IMR-90 (cell line): Measurements from ENCODE around the gene RNASET2. TPM values are rescaled to one million over a fixed set of nuclear protein-coding genes. Genes with fewer than 3 reads are reported as not detected.

ENCODE experiments used
- ATAC-seq: fragments of 200-7000 bp; cut with Tn5 transposase; 2 replicates; pipeline ENCODE4 v1.9.1; 2020; ENCODE audit warnings: low read depth, mild to moderate bottlenecking, moderate library complexity
- BruUV-seq: library from RNA; stranded (reverse); fragments of 400-500 nt; replicated peaks from 2 replicates; lab custom pipeline; 2021; lab: Mats Ljungman, UMichigan
- CTCF ChIA-PET: fragments of 300-600 bp; formaldehyde crosslinking; extraction: SDS; loops from one replicate; lab custom pipeline; 2021; ENCODE audit warnings: antibody characterized with exemption; lab: Yijun Ruan, JAX
- POLR2A ChIA-PET: fragments of 300-600 bp; sonication (Branson Sonifier 250); formaldehyde crosslinking; loops from one replicate; lab custom pipeline; 2022; ENCODE audit warnings: antibody characterized with exemption; ENCODE audit not compliant: unreplicated experiment; lab: Charles Lee
- DNase-seq: peaks from one replicate; pipeline ENCODE4 v3.0.0; 2013
- H2AFZ ChIP-seq: replicated peaks from 2 replicates; pipeline ENCODE3; 2013; ENCODE audit warnings: low read length, mild to moderate bottlenecking; ENCODE audit not compliant: poor library complexity
- H2AK5ac ChIP-seq: 2 replicates; pipeline ENCODE4 v1.6.1; 2013; ENCODE audit warnings: low read depth, low read length, inconsistent platforms
- H2AK9ac ChIP-seq: replicated peaks from 2 replicates; pipeline ENCODE3; 2013; ENCODE audit warnings: mild to moderate bottlenecking, low read depth, low read length, moderate library complexity; ENCODE audit not compliant: poor library complexity
- H2BK120ac ChIP-seq: 2 replicates; pipeline ENCODE4 v1.6.1; 2013; ENCODE audit warnings: low read depth, low read length, inconsistent platforms
- H2BK15ac ChIP-seq: 3 replicates; pipeline ENCODE4 v1.6.1; 2013; ENCODE audit warnings: low read depth, low read length, inconsistent platforms
- H2BK20ac ChIP-seq: 2 replicates; pipeline ENCODE4 v1.6.1; 2013; ENCODE audit warnings: low read depth, mild to moderate bottlenecking, inconsistent platforms, low read length, moderate library complexity
- H2BK5ac ChIP-seq: 2 replicates; pipeline ENCODE4 v1.6.1; 2013; ENCODE audit warnings: mild to moderate bottlenecking, low read depth, low read length, inconsistent platforms; ENCODE audit not compliant: poor library complexity, severe bottlenecking
- H3K14ac ChIP-seq: replicated peaks from 2 replicates; pipeline ENCODE4 v1.6.1; 2013; ENCODE audit warnings: low read depth, low read length, inconsistent platforms
- H3K18ac ChIP-seq: 2 replicates; pipeline ENCODE4 v1.6.1; 2013; ENCODE audit warnings: low read depth, low read length, control low read depth
- H3K23ac ChIP-seq: 2 replicates; pipeline ENCODE4 v1.6.1; 2013; ENCODE audit warnings: low read depth, low read length, inconsistent platforms
- H3K27ac ChIP-seq: 2 replicates; pipeline ENCODE4 v1.5.1; 2013; ENCODE audit warnings: mild to moderate bottlenecking, control low read depth, low read length; ENCODE audit not compliant: insufficient read depth
- H3K27me3 ChIP-seq: 2 replicates; pipeline ENCODE4 v1.6.1; 2013; ENCODE audit warnings: low read length; ENCODE audit not compliant: control insufficient read depth, insufficient read depth
- H3K36me3 ChIP-seq: 2 replicates; pipeline ENCODE4 v1.6.1; 2013; ENCODE audit warnings: low read length, mixed read lengths; ENCODE audit not compliant: control insufficient read depth, insufficient read depth
- H3K4ac ChIP-seq: 2 replicates; pipeline ENCODE4 v1.6.1; 2013; ENCODE audit warnings: low read depth, low read length, inconsistent platforms
- H3K4me1 ChIP-seq: 2 replicates; pipeline ENCODE4 v1.6.1; 2013; ENCODE audit warnings: low read length, mixed read lengths; ENCODE audit not compliant: control insufficient read depth, insufficient read depth
- H3K4me2 ChIP-seq: 2 replicates; pipeline ENCODE4 v1.6.1; 2013; ENCODE audit warnings: low read depth, mild to moderate bottlenecking, control low read depth, low read length, moderate library complexity
- H3K4me3 ChIP-seq: 2 replicates; pipeline ENCODE4 v1.5.1; 2013; ENCODE audit warnings: low read depth, mild to moderate bottlenecking, control low read depth, low read length, moderate library complexity; ENCODE audit not compliant: insufficient read depth
- H3K56ac ChIP-seq: 2 replicates; pipeline ENCODE4 v1.6.1; 2013; ENCODE audit warnings: low read length, inconsistent platforms; ENCODE audit not compliant: insufficient read depth; ENCODE audit errors: extremely low read depth
- H3K79me1 ChIP-seq, 2 experiments: 2 replicates each; pipeline ENCODE4 v1.6.1; 2013; ENCODE audit warnings: low read length in 2 of 2, inconsistent platforms in 1 of 2, low read depth in 1 of 2
- H3K9ac ChIP-seq: 2 replicates; pipeline ENCODE4 v1.6.1; 2013; ENCODE audit warnings: low read depth, low read length, control low read depth
- H3K9me1 ChIP-seq: 2 replicates; pipeline ENCODE4 v1.6.1; 2013; ENCODE audit warnings: low read length, inconsistent platforms; ENCODE audit not compliant: insufficient read depth
- H3K9me3 ChIP-seq: 2 replicates; pipeline ENCODE4 v1.6.1; 2013; ENCODE audit warnings: low read length; ENCODE audit not compliant: control insufficient read depth, insufficient read depth
- H4K20me1 ChIP-seq: 2 replicates; pipeline ENCODE4 v1.6.1; 2013; ENCODE audit warnings: low read length, inconsistent platforms; ENCODE audit not compliant: insufficient read depth
- H4K5ac ChIP-seq: 2 replicates; pipeline ENCODE4 v1.6.1; 2013; ENCODE audit warnings: mild to moderate bottlenecking, low read depth, low read length, control low read depth
- H4K8ac ChIP-seq, 2 experiments: 2 replicates each; pipeline ENCODE4 v1.6.1; 2013; ENCODE audit warnings: low read depth in 2 of 2, low read length in 2 of 2, control low read depth in 1 of 2, inconsistent platforms in 1 of 2
- H4K91ac ChIP-seq: 2 replicates; pipeline ENCODE4 v1.6.1; 2013; ENCODE audit warnings: low read depth, low read length, inconsistent platforms; ENCODE audit not compliant: insufficient read depth
- BHLHE40 ChIP-seq: fragments of 150-350 bp; IDR thresholded peaks from 2 replicates; pipeline ENCODE4 v1.6.1; 2016; ENCODE audit warnings: mild to moderate bottlenecking, low read depth, low read length
- CEBPB ChIP-seq: IDR thresholded peaks from 2 replicates; pipeline ENCODE4 v1.6.1; 2012; ENCODE audit warnings: low read depth, low read length, improper control_type of control experiment
- CHD1 ChIP-seq: IDR thresholded peaks from 2 replicates; pipeline ENCODE4 v1.6.1; 2012; ENCODE audit warnings: low read depth, low read length, improper control_type of control experiment
- CTCF ChIP-seq: conservative IDR thresholded peaks from 2 replicates; pipeline ENCODE4 v1.5.1; 2012; ENCODE audit warnings: mild to moderate bottlenecking, low read depth, low read length, improper control_type of control experiment
- ELK1 ChIP-seq: fragments of 150-350 bp; IDR thresholded peaks from 2 replicates; pipeline ENCODE4 v1.6.1; 2016; ENCODE audit warnings: low read depth, mild to moderate bottlenecking, low read length, moderate library complexity, borderline replicate concordance
- FOS ChIP-seq: fragments of 150-350 bp; IDR thresholded peaks from 2 replicates; pipeline ENCODE4 v1.6.1; 2016; ENCODE audit warnings: low read depth, low read length
- MAFK ChIP-seq: IDR thresholded peaks from 2 replicates; pipeline ENCODE4 v1.6.1; 2012; ENCODE audit warnings: low read depth, low read length, improper control_type of control experiment
- MAZ ChIP-seq: IDR thresholded peaks from 2 replicates; pipeline ENCODE4 v1.6.1; 2012; ENCODE audit warnings: low read depth, mild to moderate bottlenecking, low read length, improper control_type of control experiment, moderate library complexity, borderline replicate concordance
- MXI1 ChIP-seq: IDR thresholded peaks from 2 replicates; pipeline ENCODE4 v1.6.1; 2012; ENCODE audit warnings: low read depth, mild to moderate bottlenecking, low read length, moderate library complexity, borderline replicate concordance
- POLR2A ChIP-seq: IDR thresholded peaks from 2 replicates; pipeline ENCODE4 v1.6.1; 2012; ENCODE audit warnings: mild to moderate bottlenecking, low read depth, low read length
- RAD21 ChIP-seq: IDR thresholded peaks from 2 replicates; pipeline ENCODE4 v1.6.1; 2012; ENCODE audit warnings: low read length, improper control_type of control experiment
- RCOR1 ChIP-seq: IDR thresholded peaks from 2 replicates; pipeline ENCODE4 v1.6.1; 2012; ENCODE audit warnings: mild to moderate bottlenecking, low read length, improper control_type of control experiment; ENCODE audit not compliant: insufficient replicate concordance
- RFX5 ChIP-seq: IDR thresholded peaks from 2 replicates; pipeline ENCODE4 v1.8.0; 2012; ENCODE audit warnings: low read depth, mild to moderate bottlenecking, low read length, moderate library complexity
- SMC3 ChIP-seq: fragments of 150-350 bp; IDR thresholded peaks from 2 replicates; pipeline ENCODE4 v1.6.1; 2016; ENCODE audit warnings: low read depth, mild to moderate bottlenecking, antibody characterized with exemption, low read length, moderate library complexity
- USF2 ChIP-seq: fragments of 150-350 bp; IDR thresholded peaks from 2 replicates; pipeline ENCODE4 v1.6.1; 2017; ENCODE audit warnings: mild to moderate bottlenecking, antibody characterized with exemption, low read length, low read depth
- WGBS, 2 experiments: methylation state at CpG; one replicate each; pipeline versions ENCODE4 v1.1.5 to v1.1.7; 2013; ENCODE audit warnings: missing lambda C conversion rate in 2 of 2; ENCODE audit not compliant: insufficient read length in 1 of 2; ENCODE audit errors: extremely low coverage in 2 of 2; 5-methylcytosine and 5-hydroxymethylcytosine counted together
- dilution Hi-C: fragments of 300-500 bp; cut with HindIII; formaldehyde crosslinking; loops from one replicate; pipeline ENCODE4 v1.14.3; 2018; ENCODE audit warnings: low sequenced_read_pairs; ENCODE audit not compliant: unreplicated experiment
- in situ Hi-C: fragments of 300-500 bp; cut with MboI; formaldehyde crosslinking; loops from 3 replicates; pipeline ENCODE4 v1.14.3; 2019; ENCODE audit warnings: low sequenced_read_pairs, inconsistent platforms, mixed read lengths
- intact Hi-C: fragments of 100-400 bp; cut with micrococcal nuclease; formaldehyde crosslinking; loops from 2 replicates; pipeline ENCODE4 v1.10.0; 2022
- polyA plus RNA-seq, 3 experiments: library from polyadenylated mRNA; depleted of rRNA; stranded (reverse); fragments of >200 nt; gene quantifications; 2 replicates each; pipeline ENCODE4 v1.2.3, GENCODE V29; 2012; ENCODE audit warnings: low replicate concordance in 1 of 3
- total RNA-seq: library from RNA; depleted of rRNA; stranded (reverse); fragments of >200 nt; gene quantifications from 2 replicates; pipeline ENCODE4 v1.2.3, GENCODE V29; 2012

The RNASET2 gene
- total and polyA plus RNA-seq, 2 of the 4 experiments (the other 2 are of a cell fraction): 13.6 to 24.9 TPM

GRCh38 chr6:167005350-167006159 is 49.2 kb upstream of the RNASET2 start:
- Histone ChIP-seq H3K36me3 (peaks cover 10% of the 10 kb centered on the region), H2BK120ac (no peak overlapping the region), H4K20me1 (0 out of 2 replicates have a peak, but pooled peaks cover 4% of the 10 kb centered on the region), H2AK9ac (no peak overlapping the region), H3K9ac (no peak overlapping the region), H3K9me1 (peaks cover 6% of the 10 kb centered on the region; the same call in 1 of the 2 replicates), H3K4me3 (no peak overlapping the region), H2AFZ (no peak overlapping the region), H2BK5ac (no peak overlapping the region), H3K4ac (no peak overlapping the region), H3K56ac (no peak overlapping the region), H3K4me2 (no peak overlapping the region), H3K4me1 (peaks cover 3% of the 10 kb centered on the region; the same call in 1 of the 2 replicates), H2AK5ac (no peak overlapping the region), H3K79me1 (peaks cover 10 to 22% of the 10 kb centered on the region in 2 experiments), H3K27me3 (no peaks in the 10 kb centered on the region), H2BK15ac (no peak overlapping the region), H3K14ac (no peak overlapping the region), H4K8ac (no peak overlapping the region), H2BK20ac (no peak overlapping the region), H4K5ac (no peak overlapping the region), H4K91ac (no peak overlapping the region), H3K9me3 (no peaks in the 10 kb centered on the region), H3K18ac (no peak overlapping the region), H3K27ac (no peak overlapping the region), H3K23ac (no peak overlapping the region)
- BruUV-seq: no TSS peak
- dilution Hi-C loops: no loop called here
- ATAC-seq (no peak), DNase-seq (no peak)
- CTCF ChIA-PET: interaction anchor here (1.1 kb wide), 1 partner anchor 39 kb away, joined by 4 read pairs; no protein-coding TSS in a partner anchor
- in situ Hi-C loops: no loop called here
- POLR2A ChIA-PET: no interaction called here
- intact Hi-C loops: no loop called here
- WGBS, 2 experiments: 60% methylated on average over 2 of the region's 12 CpGs; no CpG with 5 or more reads in 1 of the 2 experiments
- TF ChIP-seq RAD21 (no peak), BHLHE40 (no peak), CHD1 (no peak), MAZ (no peak), CEBPB (no peak), MAFK (no peak), USF2 (no peak), RFX5 (no peak), RCOR1 (no peak), POLR2A (no peak), SMC3 (no peak), ELK1 (no peak), CTCF (no peak), MXI1 (no peak), FOS (no peak)
